ENCODE measurements around the gene SETD1A.

Gene SETD1A

DNA sequence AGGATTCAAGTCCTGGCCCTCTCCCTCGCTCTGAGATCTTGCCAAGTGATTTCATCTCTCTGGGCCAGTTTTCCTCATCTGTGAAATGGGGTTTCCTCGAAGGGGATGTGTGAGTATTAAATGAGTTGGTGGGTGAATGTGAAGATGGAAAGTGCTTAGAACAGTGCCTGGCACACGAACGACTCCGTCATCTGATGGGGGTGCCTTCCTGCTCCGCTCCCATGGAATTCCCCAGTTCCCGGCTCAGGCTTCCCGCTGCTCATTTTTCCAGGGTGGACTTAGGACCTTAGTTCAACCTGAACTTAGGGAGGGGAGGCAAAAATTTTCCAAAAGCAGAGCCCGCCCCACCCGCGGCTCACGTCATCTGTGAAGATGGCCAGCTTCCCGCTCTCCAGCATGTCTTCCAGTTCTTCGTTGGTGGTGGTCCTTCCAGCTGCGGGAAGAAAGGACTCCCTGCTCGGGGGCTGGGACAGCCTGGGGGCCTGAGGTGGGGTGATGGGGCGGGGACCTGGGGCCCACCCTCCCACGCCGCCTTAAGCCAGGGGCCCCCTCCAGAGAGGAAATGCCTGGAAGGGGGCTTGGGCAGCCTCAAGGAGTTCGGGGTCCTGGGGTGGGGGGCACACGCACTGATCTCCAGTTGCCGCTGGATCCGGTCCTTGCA is 38.9 kb downstream of the SETD1A start:
- TF ChIP-seq, protein P1, sequence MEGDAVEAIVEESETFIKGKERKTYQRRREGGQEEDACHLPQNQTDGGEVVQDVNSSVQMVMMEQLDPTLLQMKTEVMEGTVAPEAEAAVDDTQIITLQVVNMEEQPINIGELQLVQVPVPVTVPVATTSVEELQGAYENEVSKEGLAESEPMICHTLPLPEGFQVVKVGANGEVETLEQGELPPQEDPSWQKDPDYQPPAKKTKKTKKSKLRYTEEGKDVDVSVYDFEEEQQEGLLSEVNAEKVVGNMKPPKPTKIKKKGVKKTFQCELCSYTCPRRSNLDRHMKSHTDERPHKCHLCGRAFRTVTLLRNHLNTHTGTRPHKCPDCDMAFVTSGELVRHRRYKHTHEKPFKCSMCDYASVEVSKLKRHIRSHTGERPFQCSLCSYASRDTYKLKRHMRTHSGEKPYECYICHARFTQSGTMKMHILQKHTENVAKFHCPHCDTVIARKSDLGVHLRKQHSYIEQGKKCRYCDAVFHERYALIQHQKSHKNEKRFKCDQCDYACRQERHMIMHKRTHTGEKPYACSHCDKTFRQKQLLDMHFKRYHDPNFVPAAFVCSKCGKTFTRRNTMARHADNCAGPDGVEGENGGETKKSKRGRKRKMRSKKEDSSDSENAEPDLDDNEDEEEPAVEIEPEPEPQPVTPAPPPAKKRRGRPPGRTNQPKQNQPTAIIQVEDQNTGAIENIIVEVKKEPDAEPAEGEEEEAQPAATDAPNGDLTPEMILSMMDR (IDR thresholded peaks at IDR 0.05; ENCODE audit: low read depth, low read length) = no peak

GRCh38 chr16:30996985-30997724 is 39.6 kb downstream of the SETD1A start:
- peak overlapping the region; percentile 48 for H3K4me3 ChIP-seq (ENCODE audit: low read depth, low read length)
- TF ChIP-seq, protein P1 (IDR thresholded peaks at IDR 0.05; ENCODE audit: low read depth, low read length) = no peak

More for the DNA sequence above, 38.9 kb downstream of the SETD1A start:
- H3K4me3 ChIP-seq (ENCODE audit: low read depth, low read length) = peak overlapping the region; percentile 48

DNA sequence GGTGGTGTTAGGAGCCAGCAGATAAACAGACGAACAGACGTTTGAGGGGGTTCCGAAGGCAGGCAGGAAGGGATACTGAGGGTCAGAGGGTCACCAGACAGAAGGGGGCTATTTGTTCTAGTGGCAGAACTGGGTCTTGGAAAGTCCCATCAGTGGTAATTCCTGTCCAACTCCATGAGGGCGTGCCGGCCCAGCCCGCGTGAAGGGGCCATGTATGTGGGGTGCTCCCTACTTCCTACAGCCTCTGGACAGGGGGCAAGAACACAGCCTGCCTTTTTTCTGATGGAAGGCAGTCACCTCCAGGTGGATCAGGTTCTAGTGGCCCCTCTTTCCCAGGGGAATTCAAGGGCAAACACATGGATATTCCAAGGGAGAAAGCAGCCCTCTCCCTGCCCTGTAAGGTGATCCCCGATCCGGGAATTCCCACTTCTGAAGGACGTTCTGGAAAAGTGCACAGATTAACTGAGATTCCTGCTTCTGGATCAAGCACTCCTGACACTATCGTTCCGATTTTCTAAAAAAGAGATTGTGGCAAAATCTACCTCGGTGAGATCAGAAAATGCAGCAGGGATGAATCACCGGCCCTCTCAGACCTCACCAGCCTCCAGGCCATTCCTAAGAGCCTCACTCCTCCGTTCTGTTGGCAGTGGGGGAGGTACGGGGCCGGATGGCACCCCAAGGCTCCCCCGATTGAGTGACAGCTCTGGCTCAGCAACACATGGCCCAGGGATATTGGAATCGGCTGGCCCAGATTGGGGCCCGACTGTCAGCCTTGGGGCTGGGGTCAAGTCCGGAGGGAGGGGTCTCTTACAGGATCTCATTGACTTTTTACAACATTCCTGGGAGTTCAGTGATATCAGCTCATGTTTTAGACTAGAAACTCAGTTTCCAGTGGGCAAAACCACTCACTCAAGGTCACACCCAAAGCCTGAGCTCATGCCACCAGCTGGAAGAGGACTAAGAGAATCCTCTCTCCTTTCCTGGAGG is 40.5 kb downstream of the SETD1A start:
- TF ChIP-seq, protein P1 (IDR thresholded peaks at IDR 0.05; ENCODE audit: low read depth, low read length) = no peak
- H3K4me3 ChIP-seq (ENCODE audit: low read depth, low read length) = peak overlapping the region; percentile 34

DNA sequence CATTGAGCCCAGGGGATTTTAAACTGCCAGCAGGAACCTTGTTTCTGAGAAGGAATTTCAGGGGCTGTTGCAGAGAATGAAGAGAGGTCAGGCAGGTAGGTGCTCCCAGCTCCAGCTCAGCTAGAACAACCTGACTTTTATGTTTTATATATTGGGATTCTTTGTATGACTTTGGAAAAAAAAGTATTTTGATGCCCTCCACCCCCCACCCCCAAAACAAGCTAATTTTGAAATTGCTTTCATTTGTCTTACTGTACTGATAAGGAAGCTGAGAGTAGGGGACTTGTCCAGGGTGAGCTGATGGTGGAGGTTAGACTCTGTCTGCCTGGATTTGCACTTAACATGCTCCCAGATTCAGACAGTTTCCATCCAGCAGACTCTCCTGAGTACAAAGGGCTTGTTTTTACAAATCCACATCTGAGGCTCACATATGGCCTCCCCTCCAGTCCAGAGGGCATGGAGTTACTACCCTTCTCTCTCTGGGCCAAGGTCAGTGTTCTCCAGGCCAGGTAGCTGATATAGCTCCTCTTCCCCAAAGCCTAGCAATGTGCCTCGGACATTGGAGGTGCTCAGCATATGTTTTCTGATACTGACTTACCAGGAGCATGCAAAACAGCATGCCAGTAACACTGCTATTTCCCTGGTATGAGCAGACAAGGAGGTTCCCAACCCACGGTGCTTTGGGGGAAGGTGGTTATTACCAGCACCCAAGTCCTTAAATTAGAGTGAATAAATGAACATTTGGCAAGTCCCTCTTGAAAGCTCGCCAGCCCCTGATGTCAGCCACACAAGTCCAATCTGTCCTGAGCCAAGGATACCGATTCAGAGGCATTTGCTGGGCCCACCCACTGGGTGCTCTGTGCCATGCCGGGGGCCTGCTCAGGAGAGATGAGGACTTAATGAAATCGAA is 41.6 kb downstream of the SETD1A start:
- H3K4me3 ChIP-seq (ENCODE audit: low read depth, low read length) = no peak overlapping the region
- TF ChIP-seq, protein P1 (IDR thresholded peaks at IDR 0.05; ENCODE audit: low read depth, low read length) = no peak

DNA sequence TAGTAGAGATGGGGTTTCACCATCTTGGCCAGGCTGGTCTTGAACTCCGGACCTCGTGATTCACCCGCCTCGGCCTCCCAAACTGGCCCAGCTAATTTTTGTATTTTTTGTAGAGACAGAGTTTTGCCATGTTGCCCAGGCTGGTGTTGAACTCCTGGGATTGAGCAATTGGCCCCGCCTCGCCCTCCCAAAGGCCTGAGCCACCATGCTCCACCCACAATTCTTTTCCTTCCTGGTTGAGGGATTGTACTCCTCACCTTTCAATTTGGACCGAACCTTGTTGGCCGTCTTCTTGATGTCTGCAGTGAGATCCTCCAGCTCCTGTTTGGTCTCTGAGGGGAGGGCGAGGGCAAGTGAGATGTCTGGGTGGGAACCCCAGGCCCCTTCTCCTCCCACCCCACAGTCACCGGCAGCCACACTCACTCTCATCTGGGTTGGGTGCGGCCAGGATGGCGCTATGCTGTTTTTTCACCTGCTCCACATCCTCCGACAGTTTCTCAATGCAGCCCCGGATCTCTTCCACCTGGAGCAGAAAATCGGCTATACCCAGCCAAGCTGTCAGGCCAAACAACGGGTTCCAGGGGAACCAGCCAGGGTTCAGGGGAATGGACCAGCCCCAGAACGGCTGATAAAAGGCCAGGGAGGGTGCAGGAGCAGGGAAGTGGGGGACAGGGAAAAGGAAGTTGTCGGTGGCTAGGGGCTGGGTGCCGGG is 43.3 kb downstream of the SETD1A start:
- TF ChIP-seq, protein P1 (IDR thresholded peaks at IDR 0.05; ENCODE audit: low read depth, low read length) = no peak
- H3K4me3 ChIP-seq (ENCODE audit: low read depth, low read length) = no peak overlapping the region

Data from WI38 (cell line).